ENCODE results near the gene SLC30A7.

DNA sequence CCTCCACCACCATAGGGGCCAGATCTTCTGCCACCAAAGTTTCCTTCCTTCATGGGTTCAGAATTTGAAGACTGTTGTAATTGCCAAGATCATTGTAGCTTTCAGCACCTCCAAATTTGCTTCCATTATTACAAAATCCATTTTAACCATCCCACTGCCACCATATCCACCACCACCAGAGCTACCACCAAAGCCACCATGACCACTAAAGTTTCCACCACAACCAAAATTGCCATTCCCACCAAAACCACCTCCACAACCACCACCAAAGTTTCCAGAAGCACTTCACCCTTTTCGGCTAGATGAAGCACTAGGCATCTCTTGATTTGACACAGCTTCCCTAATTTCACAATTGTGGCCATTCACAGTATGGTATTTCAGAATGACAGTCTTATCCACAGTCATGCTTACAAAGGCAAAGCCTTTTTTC is 45.2 kb downstream of the SLC30A7 start:
- TF ChIP-seq CTCF (conservative IDR thresholded peaks at IDR 0.05) (no peak), ZFX (IDR thresholded peaks at IDR 0.05) (no peak)

Data from C4-2B (cell line).